Activated CD8-positive, alpha-beta T cell treated with anti-CD3 and anti-CD28 coated beads, Interleukin-2, amount 10 ng/mL, durations not matched to agents 7 days and 5 days (primary cell): ENCODE measurements around the gene VAMP1. TPM values are rescaled to one million over a fixed set of nuclear protein-coding genes. Genes with fewer than 3 reads are reported as not detected.

Experiments used
- ATAC-seq: fragments of 150-1000 bp; cut with Tn5 transposase; one replicate; pipeline ENCODE4 v1.10.0; 2021; ENCODE audit warnings: moderate library complexity
- CTCF ChIA-PET: fragments of 350-600 bp; sonication (Branson Sonifier 250); formaldehyde crosslinking; loops from one replicate; lab custom pipeline; 2021; ENCODE audit warnings: antibody characterized with exemption; lab: Charles Lee
- POLR2A ChIA-PET: fragments of 350-600 bp; sonication (Branson Sonifier 250); formaldehyde crosslinking; loops from one replicate; lab custom pipeline; 2021; ENCODE audit warnings: antibody characterized with exemption; lab: Charles Lee
- DNase-seq: peaks from one replicate; pipeline ENCODE4 v3.0.0-alpha.2; 2020
- H3K27ac Mint-ChIP-seq: one replicate; pipeline ENCODE4 v1.8.0; 2021; ENCODE audit warnings: mild to moderate bottlenecking, mixed read lengths
- H3K27me3 Mint-ChIP-seq: one replicate; pipeline ENCODE4 v1.8.0; 2021; ENCODE audit warnings: low read depth, mixed read lengths
- H3K36me3 Mint-ChIP-seq: one replicate; pipeline ENCODE4 v1.8.0; 2021; ENCODE audit warnings: low read depth, mixed read lengths
- H3K4me1 Mint-ChIP-seq: one replicate; pipeline ENCODE4 v1.8.0; 2021; ENCODE audit warnings: low read depth, mixed read lengths
- H3K4me3 Mint-ChIP-seq: one replicate; pipeline ENCODE4 v1.8.0; 2021; ENCODE audit warnings: mild to moderate bottlenecking, mixed read lengths
- H3K9me3 Mint-ChIP-seq: one replicate; pipeline ENCODE4 v1.8.0; 2022; ENCODE audit warnings: mixed read lengths; ENCODE audit not compliant: insufficient read depth
- total RNA-seq, 2 experiments: library from RNA; stranded (reverse); gene quantifications; one replicate each; pipeline ENCODE4 v1.2.3, GENCODE V29; 2021

Gene VAMP1
- total RNA-seq, 2 experiments from 2014 or later, result 46.6 to 48.9 TPM

DNA sequence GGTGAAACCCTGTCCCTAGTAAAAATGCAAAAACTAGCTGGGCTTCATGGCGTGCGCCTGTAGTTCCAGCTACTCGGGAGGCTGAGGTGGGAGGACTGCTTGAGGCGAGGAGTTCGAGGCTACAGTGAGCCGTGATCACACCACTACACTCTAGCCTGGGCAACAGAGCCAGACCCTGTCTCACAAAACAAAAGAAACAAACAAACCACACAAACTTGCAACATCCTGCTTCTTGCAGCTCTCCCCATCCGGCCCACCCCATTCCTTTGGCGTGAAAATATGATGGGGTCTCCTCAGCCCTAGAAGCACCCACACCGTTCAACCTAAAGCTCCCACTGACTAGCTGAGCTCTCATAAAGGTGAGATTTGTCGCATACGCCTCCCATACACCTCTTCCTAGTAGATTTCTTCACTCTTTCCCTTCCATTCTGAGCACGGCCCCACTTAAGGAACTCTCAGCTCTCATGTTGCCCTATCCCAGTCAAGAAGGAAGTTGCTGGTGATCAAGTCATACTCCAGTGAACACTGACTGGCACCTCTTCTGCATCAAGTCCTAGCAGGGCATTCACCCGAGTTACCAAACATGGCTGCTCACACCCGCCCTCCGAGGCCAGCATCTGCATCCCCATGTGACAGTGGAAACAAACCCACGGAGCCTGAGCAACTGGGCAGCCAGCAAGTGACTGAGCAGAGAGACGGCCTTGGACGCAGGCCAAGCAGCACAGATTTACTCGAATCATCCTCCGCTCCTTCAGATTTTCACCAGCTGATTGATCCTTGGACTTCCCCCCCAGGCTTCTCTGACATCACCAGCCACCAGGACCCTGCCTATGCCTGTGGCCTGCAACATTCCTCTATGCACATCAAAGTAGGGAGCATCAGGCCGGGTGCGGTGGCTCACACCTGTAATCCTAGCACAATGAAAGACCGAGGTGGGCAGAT lies 44.6 kb downstream of the VAMP1 start:
- no peaks in the 10 kb centered on the region for H3K27me3 Mint-ChIP-seq
- no peaks in the 10 kb centered on the region for H3K36me3 Mint-ChIP-seq
- ChIA-PET CTCF (interaction anchor here (0.8 to 7.8 kb wide), 14 partner anchors 9 to 131 kb away, joined by 3 to 288 read pairs (median 21); partner anchors contain the start of genes CD27, GAPDH, MRPL51 and TAPBPL), POLR2A (interaction anchor here (1.0 to 6.1 kb wide), 17 partner anchors 9 to 130 kb away, joined by 3 to 49 read pairs (median 5); partner anchors contain the start of genes CD27, GAPDH, IFFO1 and MRPL51)
- peaks cover 60% of the 10 kb centered on the region for H3K4me1 Mint-ChIP-seq
- no peak overlapping the region for H3K4me3 Mint-ChIP-seq
- H3K9me3 Mint-ChIP-seq, result no peaks in the 10 kb centered on the region
- H3K27ac Mint-ChIP-seq, result peak overlapping the region; percentile 90
- ATAC-seq (no peak), DNase-seq (no peak)

DNA sequence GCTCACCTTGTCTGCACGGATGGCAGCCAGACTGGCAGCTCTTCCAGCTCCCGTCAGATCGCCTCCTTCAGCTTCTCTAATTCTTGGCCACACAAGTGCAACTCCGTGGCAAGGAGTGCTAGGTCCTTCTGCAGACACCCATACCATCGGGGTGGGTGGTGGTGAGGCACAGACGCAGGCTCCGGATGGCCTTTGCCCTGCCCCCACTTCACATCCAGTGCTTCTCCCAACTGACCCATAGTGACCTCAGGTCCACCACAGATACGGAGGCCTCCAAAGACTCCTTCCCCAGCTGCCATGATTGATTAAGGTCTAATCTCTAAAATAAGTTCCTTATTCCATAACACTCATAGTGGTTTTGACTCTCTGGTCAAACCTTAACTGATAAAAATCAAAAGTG lies 45.6 kb downstream of the VAMP1 start:
- ChIA-PET CTCF (interaction anchor here (1.3 to 7.8 kb wide), 15 partner anchors 10 to 138 kb away, joined by 3 to 288 read pairs (median 21); partner anchors contain the start of genes CD27, GAPDH, IFFO1 and MRPL51), POLR2A (interaction anchor here (0.8 to 6.1 kb wide), 12 partner anchors 22 to 131 kb away, joined by 3 to 49 read pairs (median 10); partner anchors contain the start of genes GAPDH, IFFO1, MRPL51 and TAPBPL)
- no peak for DNase-seq
- Mint-ChIP-seq H3K27ac (no peak overlapping the region), H3K36me3 (no peaks in the 10 kb centered on the region), H3K4me1 (peaks cover 50% of the 10 kb centered on the region), H3K4me3 (no peak overlapping the region), H3K27me3 (no peaks in the 10 kb centered on the region), H3K9me3 (no peaks in the 10 kb centered on the region)
- no peak for ATAC-seq

DNA sequence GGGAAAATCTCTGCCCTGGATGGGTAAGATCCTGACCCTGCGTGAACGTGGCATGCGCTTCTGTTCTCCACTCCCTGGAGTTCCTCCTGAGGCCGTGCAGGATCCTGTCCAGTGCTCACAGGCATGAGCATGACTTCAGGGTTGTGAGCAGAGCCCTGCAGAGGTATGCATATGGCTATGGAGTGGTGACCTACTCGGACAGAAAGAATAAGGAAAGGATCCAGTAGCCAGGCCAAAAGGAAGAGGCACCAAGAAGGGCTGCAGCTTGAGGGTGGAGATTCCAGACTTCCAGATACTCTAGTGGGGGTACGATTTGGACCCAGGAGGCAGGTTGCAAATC lies 46.5 kb downstream of the VAMP1 start:
- H3K27ac Mint-ChIP-seq, result peak overlapping the region; percentile 83
- H3K4me1 Mint-ChIP-seq, result peaks cover 48% of the 10 kb centered on the region
- no peaks in the 10 kb centered on the region for H3K27me3 Mint-ChIP-seq
- DNase-seq (no peak), ATAC-seq (no peak)
- H3K36me3 Mint-ChIP-seq, result no peaks in the 10 kb centered on the region
- H3K4me3 Mint-ChIP-seq, result no peak overlapping the region
- POLR2A ChIA-PET, result interaction anchor here (0.7 to 6.1 kb wide), 12 partner anchors 23 to 114 kb away, joined by 3 to 49 read pairs (median 10); partner anchors contain the start of genes GAPDH, MRPL51, TAPBPL and VAMP1
- no peaks in the 10 kb centered on the region for H3K9me3 Mint-ChIP-seq
- CTCF ChIA-PET, result interaction anchor here (0.6 to 7.8 kb wide), 28 partner anchors 10 to 410 kb away, joined by 3 to 288 read pairs (median 5); partner anchors contain the start of genes CD27, GAPDH, IFFO1 and MRPL51

DNA sequence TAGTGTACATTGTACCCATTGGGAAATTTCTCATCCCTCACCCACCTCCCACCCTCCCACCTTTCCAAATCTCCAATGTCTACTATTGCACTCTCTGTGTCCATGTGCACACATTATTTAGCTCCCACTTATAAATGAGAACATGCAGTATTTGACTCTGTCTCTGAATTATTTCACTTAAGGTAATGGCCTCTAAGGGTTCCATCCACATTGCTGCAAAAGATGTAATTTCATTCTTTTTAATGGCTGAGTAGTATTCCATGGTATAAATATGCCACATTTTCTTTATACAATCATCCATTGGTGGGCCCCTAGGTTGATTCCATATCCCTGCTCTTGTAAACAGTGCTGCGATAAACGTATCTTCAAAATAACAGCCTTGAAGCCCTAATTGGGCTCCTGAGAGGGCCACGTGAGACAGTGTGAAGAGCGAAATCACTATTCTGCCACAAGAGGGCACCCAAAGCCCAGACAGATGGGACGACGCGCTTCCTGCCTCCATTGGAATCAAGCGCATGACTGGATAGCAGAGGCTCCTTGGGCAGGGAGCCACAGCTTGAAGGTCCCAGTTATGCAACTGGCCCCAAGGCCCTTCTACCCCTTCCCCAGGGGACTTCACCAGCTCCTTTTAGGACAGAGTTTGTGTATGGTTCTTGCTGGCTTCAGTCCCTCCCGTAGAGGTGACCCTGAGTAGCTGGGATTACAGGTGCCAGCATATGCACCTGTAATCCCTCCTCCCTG lies 47.0 kb downstream of the VAMP1 start:
- CTCF ChIA-PET, result interaction anchor here (0.6 to 7.8 kb wide), 30 partner anchors 9 to 410 kb away, joined by 3 to 288 read pairs (median 5); partner anchors contain the start of genes CD27, GAPDH, IFFO1 and MRPL51
- peaks cover 49% of the 10 kb centered on the region for H3K4me1 Mint-ChIP-seq
- H3K27me3 Mint-ChIP-seq, result no peaks in the 10 kb centered on the region
- H3K4me3 Mint-ChIP-seq, result no peak overlapping the region
- H3K36me3 Mint-ChIP-seq, result no peaks in the 10 kb centered on the region
- ATAC-seq, result peak; percentile 75
- POLR2A ChIA-PET, result interaction anchor here (0.7 to 6.1 kb wide), 12 partner anchors 24 to 115 kb away, joined by 3 to 49 read pairs (median 10); partner anchors contain the start of genes MRPL51, TAPBPL and VAMP1
- no peaks in the 10 kb centered on the region for H3K9me3 Mint-ChIP-seq
- peak; percentile 88 for DNase-seq
- H3K27ac Mint-ChIP-seq, result peak overlapping the region; percentile 83

DNA sequence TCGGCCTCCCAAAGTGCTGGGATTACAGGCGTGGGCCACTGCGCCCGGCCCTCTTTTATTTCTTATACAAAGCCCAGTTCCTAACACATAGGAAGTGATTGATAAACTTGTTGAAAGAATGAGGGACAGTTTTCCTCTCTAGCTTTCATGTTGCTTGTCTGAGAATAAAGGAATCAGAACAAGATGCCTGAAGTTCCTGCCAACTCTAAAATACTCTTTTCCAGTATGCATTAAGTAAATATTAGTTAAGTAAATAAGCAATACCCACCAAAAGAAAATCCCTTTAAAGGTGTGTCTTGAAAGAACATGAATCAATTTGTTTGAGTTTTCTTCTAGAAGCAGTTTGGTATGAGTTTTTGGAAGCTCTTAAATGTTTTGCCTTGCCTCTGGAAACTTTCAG lies 50.1 kb downstream of the VAMP1 start:
- CTCF ChIA-PET, result interaction anchor here (1.2 to 2.1 kb wide), 3 partner anchors 45 to 97 kb away, joined by 4 to 10 read pairs (median 4); no protein-coding TSS in a partner anchor
- no peaks in the 10 kb centered on the region for H3K36me3 Mint-ChIP-seq

DNA sequence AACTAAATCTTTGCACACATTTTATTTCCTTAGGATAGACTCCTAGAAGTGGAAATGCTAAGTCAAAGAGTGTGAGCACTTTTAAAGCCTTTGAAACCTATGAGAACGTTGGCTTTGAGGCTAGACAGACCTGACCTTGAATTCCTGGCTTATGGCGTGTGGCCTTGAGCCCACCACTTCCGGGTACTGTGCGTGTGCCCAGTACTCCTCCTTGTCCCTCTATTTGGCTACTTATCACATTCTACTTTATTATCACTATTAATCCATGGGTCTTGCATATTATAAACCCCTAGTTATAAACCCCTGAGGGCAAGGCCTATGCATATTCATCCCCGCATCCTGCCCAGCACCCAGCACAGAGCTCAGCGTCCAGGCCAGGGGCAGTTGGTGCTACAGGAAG lies 51.7 kb downstream of the VAMP1 start:
- Mint-ChIP-seq H3K36me3 (no peaks in the 10 kb centered on the region), H3K4me3 (no peak overlapping the region), H3K9me3 (no peaks in the 10 kb centered on the region), H3K27me3 (peaks cover 2% of the 10 kb centered on the region), H3K4me1 (peaks cover 29% of the 10 kb centered on the region), H3K27ac (no peak overlapping the region)
- ATAC-seq, result no peak
- CTCF ChIA-PET, result interaction anchor here (0.9 to 2.1 kb wide), 2 partner anchors 47 to 92 kb away, joined by 3 to 10 read pairs; no protein-coding TSS in a partner anchor
- POLR2A ChIA-PET, result interaction anchor here (1.5 kb wide), 1 partner anchor 34 kb away, joined by 5 read pairs; no protein-coding TSS in a partner anchor
- DNase-seq, result no peak

More for the DNA sequence above, 50.1 kb downstream of the VAMP1 start:
- Mint-ChIP-seq H3K27ac (no peak overlapping the region), H3K4me3 (no peak overlapping the region), H3K4me1 (peaks cover 34% of the 10 kb centered on the region), H3K27me3 (no peaks in the 10 kb centered on the region), H3K9me3 (no peaks in the 10 kb centered on the region)
- DNase-seq (no peak), ATAC-seq (no peak)
- POLR2A ChIA-PET, result no interaction called here

DNA sequence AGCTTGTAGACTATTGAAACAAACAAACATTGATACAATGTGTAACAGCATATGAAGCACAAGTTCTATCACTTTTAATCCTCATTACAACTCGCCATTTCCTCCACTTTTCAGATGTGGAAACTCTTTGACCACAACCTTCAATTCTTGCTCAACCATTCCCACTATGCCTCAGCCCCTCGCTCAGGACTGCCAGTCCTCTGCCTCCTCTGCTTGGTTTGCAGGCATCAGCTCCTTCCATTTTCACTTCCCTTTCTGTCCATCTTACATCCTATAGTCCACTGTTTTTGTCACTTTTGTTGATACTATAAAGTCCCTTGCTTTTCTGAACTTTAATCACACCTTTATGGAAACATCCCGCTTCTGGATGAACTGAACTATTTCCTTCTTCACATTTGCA lies 53.9 kb downstream of the VAMP1 start:
- DNase-seq, result no peak
- Mint-ChIP-seq H3K4me3 (no peak overlapping the region), H3K27ac (no peak overlapping the region), H3K36me3 (no peaks in the 10 kb centered on the region), H3K27me3 (peaks cover 2% of the 10 kb centered on the region), H3K9me3 (no peaks in the 10 kb centered on the region), H3K4me1 (peaks cover 21% of the 10 kb centered on the region)
- CTCF ChIA-PET, result interaction anchor here (1.0 to 2.6 kb wide), 3 partner anchors 49 to 121 kb away, joined by 3 to 15 read pairs (median 7); no protein-coding TSS in a partner anchor
- POLR2A ChIA-PET, result no interaction called here
- ATAC-seq, result no peak

Other genes starting within 250 kb of the VAMP1 start
- under 1 TPM in 1 of 2 experiments, not detected in 1; 0.47 TPM for gene PLEKHG6, start 160.0 kb downstream of the VAMP1 start, total RNA-seq
- 10 to 100 TPM; 58.8 to 63.4 TPM for gene TNFRSF1A, start 128.6 kb downstream of the VAMP1 start, total RNA-seq
- 1 to 10 TPM in 1 of 2 experiments, under 1 TPM in 1; 0.47 to 1.5 TPM for gene SCNN1A, start 95.1 kb downstream of the VAMP1 start, total RNA-seq
- under 1 TPM in 1 of 2 experiments, not detected in 1; 0.34 TPM for gene LTBR, start 86.5 kb downstream of the VAMP1 start, total RNA-seq
- 100 to 1,000 TPM; 112 to 131 TPM for gene CD27, start 25.7 kb downstream of the VAMP1 start, total RNA-seq
- gene TAPBPL, start 18.6 kb downstream of the VAMP1 start, total RNA-seq, result 10 to 100 TPM; 31.2 to 32.5 TPM
- gene MRPL51, start 22.6 kb upstream of the VAMP1 start, total RNA-seq, result 100 to 1,000 TPM; 217 to 228 TPM
- 100 to 1,000 TPM; 195 to 201 TPM for gene NCAPD2, start 23.4 kb upstream of the VAMP1 start, total RNA-seq
- gene GAPDH, start 63.8 kb upstream of the VAMP1 start, total RNA-seq, result 1,000 to 10,000 TPM; 6,175 to 6,471 TPM
- 10 to 100 TPM; 24.9 to 25.5 TPM for gene IFFO1, start 85.4 kb upstream of the VAMP1 start, total RNA-seq
- gene NOP2, start 97.6 kb upstream of the VAMP1 start, total RNA-seq, result 10 to 100 TPM; 84.2 to 87.6 TPM
- gene CHD4, start 136.7 kb upstream of the VAMP1 start, total RNA-seq, result 100 to 1,000 TPM; 277 to 292 TPM
- gene LPAR5, start 165.3 kb upstream of the VAMP1 start, total RNA-seq, result 10 to 100 TPM; 16.5 to 16.8 TPM
- gene ACRBP, start 176.8 kb upstream of the VAMP1 start, total RNA-seq, result 1 to 10 TPM in 1 of 2 experiments, under 1 TPM in 1; 0.76 to 1.7 TPM
- 10 to 100 TPM; 24.9 TPM for gene ING4, start 192.4 kb upstream of the VAMP1 start, total RNA-seq
- 10 to 100 TPM; 71.9 to 76.4 TPM for gene ZNF384, start 218.7 kb upstream of the VAMP1 start, total RNA-seq
- not detected for gene PIANP, start 230.1 kb upstream of the VAMP1 start, total RNA-seq